ENCODE results near the gene DUSP18.
"Not testable (repeated sequence)": the region's sequence is repeated elsewhere in the genome, so short reads cannot be mapped to it uniquely, and the experiment has no call there.

The DUSP18 gene

DNA sequence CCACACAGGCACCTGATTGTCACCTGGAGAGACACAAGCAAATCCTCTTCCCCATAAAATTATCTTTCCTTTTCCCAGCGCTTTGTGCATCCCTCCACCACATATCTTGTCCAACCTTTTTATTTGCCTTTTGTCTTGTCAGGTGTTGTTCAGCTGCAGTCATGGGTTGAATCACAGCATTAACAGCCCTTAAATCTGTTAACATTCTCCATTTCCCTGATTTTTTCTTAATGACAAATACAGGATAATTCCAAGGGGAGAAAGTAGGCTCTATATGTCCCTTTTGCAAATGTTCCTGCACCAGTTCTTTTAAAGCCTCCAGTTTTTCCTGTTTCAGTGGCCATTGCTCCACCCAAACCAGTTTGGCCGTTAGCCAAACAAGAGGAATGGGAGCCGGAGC lies 8.9 kb upstream of the DUSP18 start:
- not testable (repeated sequence) for DNase-seq

DNA sequence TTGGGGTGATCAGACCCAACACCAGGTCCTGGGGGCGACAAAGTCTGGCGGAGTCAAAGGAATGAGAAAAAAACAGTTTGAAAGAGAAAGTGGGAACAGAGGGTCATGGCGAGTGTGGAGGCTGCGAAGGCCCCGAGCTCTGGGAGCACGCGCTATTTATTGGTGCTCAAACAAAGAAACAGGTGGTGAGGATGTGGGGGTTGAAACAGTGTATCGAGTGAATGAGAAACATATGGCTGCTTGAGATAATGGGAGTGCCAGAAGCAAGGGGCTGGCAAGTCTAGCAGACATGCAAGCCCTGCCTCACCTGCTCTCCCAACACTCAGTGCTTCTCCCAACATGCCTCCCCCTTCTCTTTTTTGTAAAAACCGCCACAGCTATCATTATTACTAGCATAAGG lies 7.8 kb upstream of the DUSP18 start:
- no peak for DNase-seq

DNA sequence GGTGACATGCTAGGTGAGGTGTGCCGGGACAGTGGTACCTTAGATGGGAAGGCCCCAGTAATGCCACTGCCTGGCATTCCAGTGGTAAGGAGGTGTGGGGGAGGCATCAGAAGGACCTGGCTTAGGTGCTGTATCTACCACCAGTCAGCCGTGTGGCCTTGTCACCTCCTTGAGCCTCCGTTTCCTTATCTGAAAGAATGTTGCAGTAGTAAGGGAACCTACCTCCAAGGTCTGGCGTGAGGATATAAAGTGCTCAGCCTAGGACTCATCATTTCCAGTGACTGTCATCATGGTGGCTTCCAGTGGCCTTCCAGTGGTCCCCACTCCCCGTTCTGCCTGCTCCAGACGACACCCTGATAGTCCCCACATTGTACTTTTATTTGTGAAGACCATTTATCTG lies 6.8 kb upstream of the DUSP18 start:
- no peak for DNase-seq

DNA sequence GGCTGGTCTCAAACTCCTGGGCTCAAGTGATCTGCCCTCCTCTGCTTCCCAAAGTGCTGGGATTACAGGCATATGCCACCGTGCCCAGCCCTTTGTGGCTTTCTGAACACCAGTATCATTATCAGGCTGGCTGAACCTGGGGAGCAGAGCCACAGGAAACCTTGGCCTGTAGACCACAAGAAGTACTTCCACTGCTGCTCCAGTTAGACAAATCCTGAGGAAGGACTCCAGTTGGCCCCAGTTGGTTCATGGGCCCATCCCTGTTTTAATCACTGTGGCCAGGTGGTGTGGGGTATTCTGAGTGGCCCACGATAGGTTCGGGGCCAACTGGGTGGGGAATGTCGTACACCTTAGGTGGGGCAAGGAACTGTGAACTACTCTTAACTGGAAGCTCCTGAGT lies 5.5 kb upstream of the DUSP18 start:
- no peak for DNase-seq

DNA sequence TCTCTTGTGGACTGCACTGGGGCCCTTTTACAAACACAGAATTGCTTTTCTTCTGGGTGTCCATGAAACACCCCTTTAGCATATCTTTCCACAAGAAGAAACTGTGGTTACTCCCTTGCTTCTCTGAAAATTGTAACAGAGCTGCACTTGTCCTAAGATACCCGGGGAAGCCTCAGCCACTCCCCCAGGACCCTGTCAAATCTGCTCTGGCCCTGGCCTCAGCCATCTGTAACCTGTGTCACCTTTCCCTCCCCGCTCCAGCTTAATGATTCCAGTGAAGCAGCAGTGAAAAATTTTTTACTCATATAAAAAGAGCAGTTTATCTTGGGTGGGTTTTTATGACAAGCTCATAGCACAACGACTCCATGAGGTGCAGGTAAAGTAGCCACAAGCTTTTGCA lies 3.4 kb upstream of the DUSP18 start:
- DNase-seq = no peak

DNA sequence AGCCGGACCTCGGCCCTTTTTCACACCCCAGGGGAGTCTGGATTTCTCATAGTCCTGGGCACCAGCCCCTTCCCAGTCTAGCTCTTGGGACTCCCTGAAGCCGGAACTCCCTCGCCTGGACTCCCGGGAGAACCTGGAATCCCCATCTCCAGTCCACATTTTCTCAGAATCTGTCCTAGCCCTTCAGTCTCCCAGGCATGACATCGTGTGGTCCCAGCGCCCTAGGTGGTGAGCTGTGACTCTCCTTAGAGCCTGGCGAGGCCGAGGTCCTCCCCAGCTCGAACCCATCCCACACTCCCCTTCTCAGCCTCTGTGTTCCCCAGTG lies 673 bp upstream of the DUSP18 start:
- DNase-seq = no peak

DNA sequence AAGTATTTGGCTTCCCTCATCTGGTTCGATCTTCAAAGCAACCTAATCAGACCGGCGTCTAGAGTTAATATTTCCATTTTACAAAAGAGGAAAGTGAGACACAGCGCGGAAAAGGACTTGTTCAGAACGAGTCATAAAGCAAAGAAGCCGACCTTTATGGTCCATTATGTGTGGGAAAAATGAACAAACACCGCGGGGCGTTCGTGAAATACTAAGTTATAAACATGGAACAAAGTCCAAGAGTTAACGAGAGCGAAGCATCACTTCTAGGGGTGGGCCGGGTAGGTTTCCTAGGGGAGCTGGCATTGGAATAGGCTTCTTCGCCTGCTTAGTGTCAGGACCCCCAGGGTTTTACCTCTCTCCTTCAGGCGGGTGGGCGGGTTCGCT lies 575 bp downstream of the DUSP18 start:
- DNase-seq = no peak

DNA sequence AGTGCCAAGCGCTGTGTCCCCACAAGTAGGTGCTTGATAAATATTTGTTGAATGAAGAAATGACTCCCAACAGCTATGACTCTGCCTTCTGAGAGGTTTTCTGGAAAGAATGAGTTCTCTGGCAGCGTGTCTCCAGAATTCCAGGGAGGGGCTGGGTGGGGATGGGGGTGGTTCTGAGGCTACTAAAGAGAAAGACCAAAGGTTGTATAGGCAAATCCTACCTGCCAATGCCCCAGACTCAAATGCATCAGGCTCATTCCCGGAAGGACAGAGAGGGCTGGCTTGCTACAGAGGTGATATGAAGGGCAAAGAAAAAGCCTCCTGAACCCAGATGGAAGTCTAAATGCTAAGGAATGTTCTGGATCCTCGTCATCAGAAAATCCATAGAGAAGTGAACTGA lies 1.9 kb downstream of the DUSP18 start:
- DNase-seq = no peak

DNA sequence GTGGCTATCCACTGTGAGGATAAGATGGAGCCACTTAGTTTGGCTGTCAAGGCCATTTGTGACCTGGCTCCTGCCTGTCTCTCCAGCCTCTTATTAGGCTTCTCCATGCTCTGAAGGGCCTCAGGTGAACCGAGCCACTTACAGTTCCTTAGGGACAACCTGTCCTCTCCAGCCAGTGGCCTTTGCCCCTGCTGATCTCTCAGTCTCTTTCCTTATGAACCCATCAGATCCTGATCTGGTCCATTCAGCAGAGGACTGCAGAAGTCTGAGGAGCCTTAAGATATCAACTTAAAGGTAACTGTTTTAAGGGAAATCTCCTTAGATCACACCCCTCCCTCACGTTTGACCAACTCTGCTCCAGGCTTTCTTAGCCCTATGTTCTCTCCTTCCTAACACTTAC lies 2.4 kb downstream of the DUSP18 start:
- DNase-seq = no peak

DNA sequence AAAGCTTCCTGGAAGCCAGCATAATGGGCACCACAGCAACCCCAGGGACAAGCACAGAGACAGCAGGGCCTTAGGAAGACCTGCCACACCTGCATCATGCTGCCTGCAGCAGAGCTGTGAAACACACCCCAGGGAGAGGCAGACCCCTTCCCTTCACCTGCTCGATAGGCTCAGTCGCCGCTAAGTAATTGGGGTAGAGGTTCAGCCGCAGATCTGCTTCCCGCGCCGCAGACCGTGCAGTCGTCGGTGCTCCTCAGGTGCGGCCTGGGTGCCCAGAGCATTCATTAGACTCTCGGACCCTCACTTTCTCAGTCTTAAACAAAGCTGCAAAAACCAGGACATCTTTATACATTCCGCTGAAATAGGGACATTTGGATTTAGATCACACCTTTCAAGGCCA lies 2.9 kb downstream of the DUSP18 start:
- DNase-seq = no peak

DNA sequence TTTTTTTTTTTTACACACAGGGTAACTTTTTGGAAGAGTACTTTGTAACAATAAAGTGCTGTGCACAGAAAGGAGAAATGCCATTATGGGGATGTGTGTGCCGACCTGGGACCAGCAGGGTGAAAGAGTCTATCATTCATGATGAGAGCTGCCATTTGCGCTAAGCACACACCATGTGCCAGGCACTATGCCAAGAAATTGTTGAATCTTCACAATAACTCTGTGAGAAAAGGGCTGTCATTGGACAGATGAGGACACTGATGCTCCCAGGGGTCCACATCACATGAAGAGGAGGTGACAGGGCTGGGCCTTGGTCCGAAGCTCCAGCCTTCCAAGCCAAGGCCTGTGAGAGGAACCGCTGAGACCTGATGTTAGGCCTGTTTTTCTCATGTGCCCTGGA lies 5.6 kb downstream of the DUSP18 start:
- no peak for DNase-seq

DNA sequence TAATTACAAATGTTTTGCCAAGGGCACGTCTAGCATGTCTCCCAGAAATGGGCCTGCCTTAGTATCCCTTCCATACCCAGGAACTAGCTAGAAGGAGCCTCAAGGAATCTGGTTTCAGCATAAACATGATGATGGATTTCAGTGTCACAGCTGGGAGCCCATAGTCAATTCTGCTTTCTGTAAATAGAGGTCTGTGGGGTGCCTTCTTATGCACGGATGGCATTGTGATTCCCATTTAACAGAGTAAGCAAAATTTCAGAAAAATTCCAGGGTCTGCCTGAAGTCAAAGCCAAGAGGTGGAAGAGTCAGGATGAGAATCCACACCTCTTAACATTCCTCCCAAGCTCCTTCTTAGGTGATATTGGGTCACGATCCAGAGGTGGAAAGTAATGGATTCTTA lies 12.1 kb downstream of the DUSP18 start:
- no peak for DNase-seq

DNA sequence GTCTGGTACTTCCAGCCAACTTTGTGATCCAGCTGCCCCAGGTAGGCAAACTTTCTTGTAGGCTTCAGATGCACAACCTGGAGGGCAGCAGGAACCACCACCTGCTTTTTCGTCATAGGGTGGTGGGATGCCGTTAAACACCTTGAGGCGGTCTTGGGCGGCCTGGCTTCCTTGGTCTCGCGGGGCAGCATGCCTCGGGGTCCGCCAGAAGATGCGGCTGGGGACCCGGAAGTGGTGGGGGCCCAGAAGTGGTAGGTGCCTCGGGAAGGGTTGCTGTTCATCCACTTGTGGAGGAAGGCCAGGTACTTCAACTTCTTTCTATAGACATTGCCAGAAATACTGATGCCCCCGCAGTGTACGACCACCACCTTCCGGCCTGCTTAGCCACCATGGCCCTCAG lies 13.3 kb downstream of the DUSP18 start:
- no peak for DNase-seq

DNA sequence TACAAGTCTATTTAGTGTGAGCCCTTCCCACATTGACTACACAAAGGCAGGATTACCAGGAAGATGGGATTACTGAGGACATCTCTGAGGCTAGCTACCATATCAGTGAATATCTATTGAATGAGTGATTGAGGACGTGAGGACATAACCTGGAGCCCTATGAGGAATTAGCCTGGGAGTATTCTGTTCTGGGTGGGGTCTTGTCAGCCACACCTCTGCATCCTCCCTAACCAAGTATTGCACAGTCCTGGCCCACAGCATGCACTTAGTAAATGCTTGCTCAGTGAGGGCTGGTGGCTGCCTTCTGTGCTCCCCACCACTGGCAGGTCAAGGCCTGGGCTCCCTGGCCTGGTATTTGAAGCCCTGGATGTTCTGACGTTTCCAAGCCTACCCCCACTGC lies 14.8 kb downstream of the DUSP18 start:
- DNase-seq = no peak

DNA sequence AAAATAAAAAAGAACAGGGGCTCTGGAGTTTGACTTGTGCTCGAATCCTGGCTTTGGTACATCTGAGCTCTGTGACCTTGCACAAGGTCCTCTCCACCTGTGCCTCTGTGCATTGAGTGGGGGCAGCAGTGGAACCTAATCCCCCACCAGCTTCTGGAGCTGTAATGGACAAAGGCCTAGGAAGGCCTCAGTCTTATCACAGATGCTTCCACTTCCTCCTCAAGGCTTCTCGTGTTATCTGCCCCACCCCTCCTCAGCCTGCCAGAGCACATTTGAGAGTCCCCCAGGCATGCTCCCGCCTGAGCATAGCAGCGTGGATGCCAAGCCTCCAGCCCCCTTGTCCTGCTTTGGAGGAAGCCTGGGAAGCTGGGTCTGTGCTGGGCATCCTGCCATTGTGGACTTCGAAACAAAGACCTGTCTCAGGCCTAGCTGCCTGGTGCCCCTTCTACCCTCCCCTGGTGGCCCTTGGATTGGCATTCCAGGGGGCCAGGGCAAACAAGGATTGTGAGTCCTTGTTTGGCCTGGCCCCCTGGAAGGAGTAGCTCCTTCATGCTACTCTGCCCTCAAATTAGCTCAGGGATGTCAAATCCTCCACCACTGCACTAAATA lies 17.1 kb downstream of the DUSP18 start:
- DNase-seq = no peak

DNA sequence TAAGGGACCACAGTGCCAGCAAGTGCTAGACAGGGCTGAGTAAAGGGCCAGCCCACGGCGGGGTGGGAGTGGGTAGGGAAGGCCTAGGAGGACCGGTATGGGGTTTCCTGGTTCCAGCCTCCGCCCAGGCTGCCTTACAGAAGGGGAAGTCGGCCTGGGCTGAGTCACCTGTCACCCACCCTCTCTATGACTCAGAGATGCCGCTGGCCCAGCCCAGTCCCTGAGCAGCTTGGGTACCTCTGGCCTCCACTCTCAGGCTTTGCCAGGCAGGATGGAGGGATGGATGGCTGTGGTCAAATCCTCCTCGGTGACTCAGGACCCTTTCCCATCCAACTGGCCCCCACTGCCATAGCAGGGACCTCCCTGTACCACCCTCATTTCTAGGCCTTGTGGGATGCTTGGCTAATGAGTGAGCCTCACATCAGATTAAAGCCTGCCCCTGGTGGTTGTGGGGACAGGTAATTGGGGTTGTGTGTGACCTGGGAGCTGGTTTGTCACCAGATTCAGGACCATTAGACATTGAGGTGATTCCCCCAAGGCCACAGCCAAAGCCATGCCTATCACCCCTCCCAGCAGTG lies 18.2 kb downstream of the DUSP18 start:
- peak; percentile 26 to 44 (median 36) for DNase-seq

DNA sequence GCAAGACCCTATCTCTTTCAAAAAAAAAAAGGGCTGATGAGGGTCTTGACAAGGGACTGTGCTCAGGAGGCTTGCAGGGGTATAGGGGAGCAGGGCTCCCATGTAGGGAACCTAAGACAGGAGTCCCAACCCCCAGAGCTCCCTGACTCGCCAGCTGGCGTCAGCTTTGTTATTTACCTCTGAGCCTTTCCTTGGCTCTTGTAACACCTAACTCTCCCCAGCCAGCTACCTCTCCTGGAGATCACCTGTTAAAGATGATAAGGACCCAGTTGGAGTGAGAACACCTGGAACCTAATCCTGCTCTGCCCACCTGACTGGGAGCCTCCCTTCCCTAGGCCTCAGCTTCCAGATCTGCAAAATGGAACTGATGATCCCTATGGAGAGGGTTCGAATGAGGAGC lies 18.9 kb downstream of the DUSP18 start:
- DNase-seq = no peak

DNA sequence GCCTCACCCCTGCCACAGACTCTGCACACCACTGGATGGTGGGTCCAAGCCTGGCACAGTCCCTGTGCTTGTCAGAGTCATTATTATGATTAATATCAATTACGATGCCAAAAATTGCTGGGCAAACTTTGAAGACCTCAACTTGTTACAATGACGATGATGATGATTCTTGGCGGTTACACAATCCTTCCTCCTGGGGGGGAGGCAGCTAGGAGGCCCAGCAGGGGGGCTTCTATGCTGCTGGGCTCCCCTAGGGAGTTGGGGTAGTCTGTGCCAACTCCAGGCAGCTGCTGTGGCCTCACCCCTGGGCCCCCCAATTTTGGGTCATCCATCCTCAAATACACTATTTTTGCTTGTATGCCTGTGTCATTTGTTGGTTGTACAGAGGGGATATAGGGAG lies 20.1 kb downstream of the DUSP18 start:
- DNase-seq = no peak

DNA sequence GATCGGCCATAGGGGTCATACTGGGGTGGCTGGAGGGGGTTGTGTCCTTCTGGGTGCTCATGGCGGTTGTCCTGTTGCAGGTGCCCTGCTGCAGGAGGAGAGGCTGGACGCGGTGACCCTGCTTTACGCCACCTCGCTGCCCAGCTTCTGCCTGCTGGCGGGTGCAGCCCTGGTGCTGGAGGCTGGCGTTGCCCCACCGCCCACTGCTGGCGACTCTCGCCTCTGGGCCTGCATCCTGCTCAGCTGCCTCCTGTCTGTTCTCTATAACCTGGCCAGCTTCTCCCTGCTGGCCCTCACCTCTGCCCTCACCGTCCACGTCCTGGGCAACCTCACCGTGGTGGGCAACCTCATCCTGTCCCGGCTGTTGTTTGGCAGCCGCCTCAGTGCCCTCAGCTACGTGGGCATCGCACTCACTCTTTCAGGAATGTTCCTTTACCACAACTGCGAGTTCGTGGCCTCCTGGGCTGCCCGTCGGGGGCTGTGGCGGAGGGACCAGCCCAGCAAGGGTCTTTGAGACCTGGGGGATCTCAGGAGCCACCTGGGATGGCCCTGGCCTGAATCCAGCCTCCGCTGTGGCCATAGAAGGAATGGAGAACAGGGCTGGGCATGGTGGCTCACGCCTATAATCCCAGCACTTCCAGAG lies 21.0 kb downstream of the DUSP18 start:
- no peak for DNase-seq

DNA sequence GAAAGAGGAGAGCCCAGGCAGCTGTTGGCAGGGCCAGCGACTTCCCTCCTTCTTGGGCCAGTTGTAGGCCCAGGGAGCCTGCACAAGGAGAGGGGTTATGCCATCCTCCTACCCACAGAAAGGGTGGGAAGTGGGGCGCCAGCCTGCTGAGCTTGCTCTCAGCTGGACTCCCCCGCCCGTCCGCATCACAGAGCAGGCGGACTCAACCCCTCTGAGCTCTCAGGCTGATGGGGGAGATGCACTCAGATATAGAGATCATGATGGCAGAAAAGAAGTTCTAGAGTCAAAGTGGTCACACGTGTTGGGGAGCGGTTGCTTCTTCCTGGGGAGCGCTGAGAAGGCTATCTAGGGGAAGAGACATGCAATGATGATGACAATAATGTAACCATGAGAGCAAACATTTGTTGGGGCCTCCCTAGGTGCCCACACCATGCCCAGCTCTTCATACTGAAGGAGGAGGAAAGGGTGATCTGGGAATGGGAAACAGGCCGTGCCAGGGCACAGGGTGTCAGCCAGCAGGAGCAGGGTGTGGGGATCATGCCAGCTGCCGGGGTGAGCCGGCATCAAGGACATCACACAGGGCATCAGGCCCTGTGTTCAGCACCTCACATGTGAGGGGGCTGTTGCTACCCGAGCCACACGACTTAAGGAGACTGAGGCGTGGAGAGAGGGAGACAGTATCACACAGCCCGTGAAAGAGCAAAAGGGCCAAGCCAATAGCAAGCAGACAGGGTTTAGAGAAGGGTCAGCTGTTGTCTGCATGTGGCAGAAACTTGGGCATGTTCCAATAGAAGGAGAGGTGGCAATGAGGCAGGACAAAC lies 24.4 kb downstream of the DUSP18 start:
- DNase-seq = no peak

DNA sequence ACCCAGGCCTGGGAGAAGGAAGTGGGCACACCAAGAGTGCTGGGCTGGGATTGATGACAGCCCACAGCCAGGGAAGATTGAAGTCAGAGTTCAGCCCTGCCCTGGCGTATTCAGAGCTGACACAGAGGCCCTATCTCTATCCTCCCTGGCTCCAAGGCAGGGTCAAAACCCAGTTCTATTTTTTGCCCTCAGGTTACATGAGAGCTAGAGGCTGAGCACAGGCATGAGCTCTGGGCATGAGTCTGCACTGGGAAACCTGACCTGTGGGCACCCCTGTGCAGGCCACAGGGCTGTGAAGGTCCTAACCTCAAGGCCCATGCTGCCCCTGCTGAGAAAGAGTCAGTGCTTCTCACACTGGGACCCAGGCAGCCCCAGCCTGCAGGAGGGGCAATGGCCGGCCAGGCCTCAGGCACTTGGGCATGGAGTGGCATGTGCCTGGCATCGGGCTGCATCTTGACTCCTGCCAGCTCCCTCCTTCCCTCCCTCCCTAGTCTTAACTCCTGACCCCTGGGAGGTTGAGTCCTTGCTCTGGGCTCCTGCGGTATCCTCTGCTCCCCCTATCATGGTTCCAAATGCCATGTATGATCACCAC lies 26.7 kb downstream of the DUSP18 start:
- no peak for DNase-seq

DNA sequence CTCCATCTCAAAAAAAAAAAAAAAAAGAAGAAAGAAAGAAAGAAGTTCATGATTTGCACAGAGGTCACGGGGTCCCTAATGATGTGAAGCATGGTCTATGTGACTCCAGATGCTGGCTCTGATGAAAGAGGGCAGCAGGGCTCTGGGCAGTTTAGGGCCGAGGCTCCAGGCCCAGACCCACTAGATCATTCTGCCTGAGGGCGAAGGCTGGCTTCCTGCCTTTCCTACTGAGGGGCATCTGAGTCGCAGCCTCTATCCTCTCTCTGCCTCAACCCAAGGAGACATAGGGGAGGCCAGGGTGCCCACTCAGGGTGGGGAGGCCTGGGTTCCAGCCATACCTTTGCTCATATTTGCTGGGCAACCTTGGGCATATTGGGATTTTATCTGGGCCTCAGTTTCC lies 27.3 kb downstream of the DUSP18 start:
- DNase-seq = no peak

DNA sequence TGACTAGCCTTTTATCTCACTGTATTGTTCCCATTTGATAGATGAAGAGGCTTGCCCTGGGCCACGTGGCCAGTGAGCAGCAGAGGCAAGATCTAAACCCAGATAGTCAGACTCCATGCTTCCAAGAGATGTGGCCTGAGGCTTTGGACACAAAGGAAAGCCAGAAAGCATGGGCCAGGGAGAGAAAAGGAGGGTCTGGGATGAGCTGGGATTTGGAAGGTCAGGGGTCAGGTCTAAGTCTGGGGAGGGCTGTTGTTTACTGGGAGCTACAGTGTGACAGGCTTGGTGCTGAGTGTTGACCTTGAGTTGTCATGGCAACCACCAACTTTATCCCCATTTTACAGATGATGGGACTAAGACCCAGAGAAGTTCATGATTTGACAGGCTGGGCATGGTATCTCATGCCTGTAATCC lies 30.0 kb downstream of the DUSP18 start:
- DNase-seq = no peak

Measured in activated naive CD4-positive, alpha-beta T cell (primary cell).